H54 (cell line): Measurements from ENCODE around the gene CHPT1.
A peak's percentile ranks its signal among the peaks of the same experiment; 100 is the strongest.

ENCODE experiments used
- DNase-seq: peaks from one replicate; pipeline ENCODE4 v3.0.0; 2011; ENCODE audit warnings: low spot score, mixed read lengths; ENCODE audit not compliant: insufficient read length
- FAIRE-seq: peaks from 3 replicates; lab custom pipeline; 2011; peaks lifted over from hg19 to GRCh38; lab: Jason Lieb, UNC
- POLR2A ChIP-seq: IDR thresholded peaks from 2 replicates; pipeline ENCODE4 v1.6.1; 2011; ENCODE audit warnings: low read depth, mild to moderate bottlenecking, low read length

The CHPT1 gene

DNA sequence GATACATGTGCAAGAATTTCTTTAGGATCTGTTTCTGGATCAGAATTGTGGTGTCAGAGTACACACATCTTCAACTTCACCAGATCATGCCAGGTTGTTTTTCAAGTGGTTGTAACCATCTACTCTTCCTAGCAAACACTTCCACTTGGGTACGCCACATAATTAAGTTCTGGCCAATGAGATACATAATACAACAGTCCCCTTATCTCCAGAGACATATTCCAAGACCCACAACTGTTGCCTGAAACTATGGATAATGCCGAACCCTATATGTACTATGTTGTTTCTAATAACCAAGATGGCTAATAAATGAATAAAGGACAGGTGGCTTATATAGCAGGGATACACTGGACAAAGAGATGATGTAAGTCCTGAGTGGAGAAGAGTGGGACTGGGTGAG lies 2.5 kb upstream of the CHPT1 start:
- FAIRE-seq (no peak), DNase-seq (no peak)

DNA sequence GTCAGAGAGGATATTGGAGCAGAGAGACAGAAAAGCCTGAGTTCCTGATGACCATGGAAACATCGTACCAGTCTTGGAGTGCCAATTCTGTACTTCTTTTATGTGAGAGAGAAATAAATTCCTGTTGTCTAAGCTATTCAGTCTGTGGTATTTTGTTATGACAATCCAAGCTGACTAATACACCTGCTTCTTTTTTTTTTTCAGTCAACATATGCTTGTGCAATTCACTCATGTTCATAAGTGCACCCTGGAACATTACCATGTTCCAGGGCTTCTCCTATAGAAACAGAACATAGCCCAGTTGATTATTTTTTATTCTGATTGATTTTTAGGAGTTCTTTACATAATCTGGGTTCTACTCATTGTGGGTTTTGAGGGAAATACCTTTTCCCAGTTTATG lies 1.7 kb upstream of the CHPT1 start:
- TF ChIP-seq POLR2A = no peak
- FAIRE-seq = no peak
- DNase-seq = no peak

More for the DNA sequence above, 2.5 kb upstream of the CHPT1 start:
- TF ChIP-seq POLR2A = no peak

GRCh38 chr12:101696251-101697196 lies 916 bp upstream of the CHPT1 start:
- DNase-seq = no peak
- no peak for TF ChIP-seq POLR2A
- no peak for FAIRE-seq

GRCh38 chr12:101697930-101698799 lies 725 bp downstream of the CHPT1 start:
- peak; percentile 16 for TF ChIP-seq POLR2A
- DNase-seq (peak; percentile 42), FAIRE-seq (peak; percentile 23)

- TF ChIP-seq POLR2A = no peak
- FAIRE-seq (peak; percentile 20), DNase-seq (peak; percentile 19)
Measured at GRCh38 chr12:101698800-101699347, 1.4 kb downstream of the CHPT1 start.

DNA sequence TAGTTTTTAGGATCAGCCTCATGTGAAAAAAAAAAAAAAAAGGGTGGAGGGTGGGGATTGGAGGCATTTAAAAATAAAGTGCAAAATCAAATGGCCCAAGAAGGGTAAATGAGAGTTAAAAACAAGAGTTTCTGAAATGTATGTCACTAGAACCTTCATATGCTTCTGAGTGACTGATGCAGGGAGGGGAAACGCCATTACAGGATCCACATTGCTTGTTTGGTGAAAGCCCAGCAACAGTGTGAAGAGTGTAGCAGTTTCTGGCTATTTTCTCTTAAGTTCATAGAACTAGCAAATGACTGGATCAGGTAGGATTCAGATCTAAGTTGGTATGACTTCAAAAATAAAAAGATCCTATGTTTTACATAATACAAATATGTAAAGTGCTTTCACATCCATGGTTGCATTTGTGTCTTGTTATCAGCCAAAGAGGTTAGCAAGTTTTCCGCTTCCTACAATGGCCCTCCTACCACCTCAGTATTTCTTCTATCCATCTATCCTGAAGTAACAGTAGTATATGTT lies 2.9 kb downstream of the CHPT1 start:
- no peak for DNase-seq
- FAIRE-seq = no peak
- no peak for TF ChIP-seq POLR2A

DNA sequence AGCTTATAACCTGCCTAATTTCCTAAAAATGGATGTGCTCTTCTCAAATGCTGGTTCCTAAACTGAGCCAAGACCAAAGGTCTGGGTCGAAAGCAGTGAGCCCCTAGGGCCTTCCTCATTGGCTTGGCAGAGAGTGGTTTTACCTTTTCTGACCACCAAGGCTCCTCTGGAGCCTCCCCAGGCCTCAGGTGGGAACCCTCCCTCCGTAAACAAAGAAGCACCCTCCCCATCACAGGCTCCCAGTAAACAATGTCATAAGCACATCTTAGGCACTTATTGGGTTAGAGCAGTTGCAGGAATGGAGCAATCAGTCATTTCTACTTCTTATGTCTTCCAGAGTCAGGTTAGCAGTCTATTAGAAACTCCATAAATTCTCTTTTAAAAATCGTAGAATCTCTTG lies 6.0 kb downstream of the CHPT1 start:
- DNase-seq = no peak
- FAIRE-seq = no peak
- TF ChIP-seq POLR2A = no peak

DNA sequence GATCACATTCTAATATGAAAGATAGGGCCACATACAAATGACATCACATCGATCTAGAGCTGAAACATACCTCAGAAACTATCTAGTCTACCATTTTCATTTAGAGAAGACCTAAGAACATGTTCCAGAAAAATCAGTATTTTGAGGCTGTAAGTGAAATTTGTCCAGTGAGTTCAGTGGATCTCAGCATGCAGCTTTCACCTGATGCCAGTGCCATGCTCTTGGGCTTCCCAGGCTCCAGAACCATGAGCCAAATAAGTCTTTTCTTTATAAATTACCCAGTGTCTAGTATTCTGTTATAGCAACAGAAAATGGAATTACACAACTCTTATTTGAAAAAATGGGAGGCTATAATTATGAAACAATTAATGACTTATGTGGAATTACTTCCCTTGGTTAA lies 9.0 kb downstream of the CHPT1 start:
- FAIRE-seq = no peak
- no peak for TF ChIP-seq POLR2A
- no peak for DNase-seq

- DNase-seq = no peak
- no peak for TF ChIP-seq POLR2A
- no peak for FAIRE-seq
Measured at GRCh38 chr12:101707131-101707782, 9.8 kb downstream of the CHPT1 start.

DNA sequence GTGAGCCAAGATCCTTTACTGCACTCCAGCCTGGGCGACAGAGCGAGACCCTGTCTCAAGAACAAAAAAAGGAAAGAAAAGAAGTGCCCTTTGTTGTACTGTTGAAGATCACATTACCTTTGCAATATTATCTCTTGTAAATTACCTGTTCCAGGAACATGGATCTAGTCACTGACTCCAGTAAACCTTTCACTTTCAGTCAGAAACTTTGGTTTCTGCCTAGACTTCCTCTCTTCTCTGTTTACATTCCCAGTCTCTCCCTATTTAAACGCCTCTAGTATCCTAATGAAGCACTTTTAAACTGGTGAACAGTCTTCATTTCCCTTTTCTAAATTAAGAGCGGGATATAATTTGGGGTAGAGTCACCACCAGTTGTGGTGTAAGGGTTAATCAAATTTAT lies 12.8 kb downstream of the CHPT1 start:
- FAIRE-seq (no peak), DNase-seq (no peak)
- no peak for TF ChIP-seq POLR2A

GRCh38 chr12:101713059-101713682 lies 15.7 kb downstream of the CHPT1 start:
- peak; percentile 6 for FAIRE-seq
- TF ChIP-seq POLR2A = no peak
- DNase-seq = no peak

DNA sequence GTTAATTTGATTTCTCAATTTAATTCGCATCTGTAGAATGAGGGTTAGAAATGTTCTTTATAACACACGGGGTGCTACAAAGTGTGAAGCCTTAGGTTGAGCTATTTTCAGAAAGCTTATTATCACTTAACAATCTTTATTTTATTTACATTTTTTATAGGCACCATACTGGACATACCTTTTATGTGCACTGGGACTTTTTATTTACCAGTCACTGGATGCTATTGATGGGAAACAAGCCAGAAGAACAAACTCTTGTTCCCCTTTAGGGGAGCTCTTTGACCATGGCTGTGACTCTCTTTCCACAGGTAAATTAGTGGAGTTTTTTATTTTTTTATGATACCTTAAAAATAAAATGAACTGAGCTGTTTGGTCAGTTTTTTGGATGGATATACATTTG lies 16.5 kb downstream of the CHPT1 start:
- TF ChIP-seq POLR2A = no peak
- no peak for FAIRE-seq
- no peak for DNase-seq
